ENCODE measurements around the gene KIAA1671.

Gene KIAA1671

GRCh38 chr22:24981656-24982055, 29.1 kb downstream of the KIAA1671 start:
- H3K9me3 Mint-ChIP-seq, result peaks cover 2% of the 10 kb centered on the region
- DNase-seq (ENCODE audit: low spot score in 2 of 2) (no peak), ATAC-seq (ENCODE audit: low read depth) (no peak)
- H3K27me3 Mint-ChIP-seq, result peaks cover 8% of the 10 kb centered on the region
- H3K4me3 Mint-ChIP-seq, result no peak overlapping the region
- no peak overlapping the region for H3K27ac Mint-ChIP-seq
- peaks cover 3% of the 10 kb centered on the region for H3K4me1 Mint-ChIP-seq
- H3K36me3 Mint-ChIP-seq, result no peaks in the 10 kb centered on the region

- peaks cover 2% of the 10 kb centered on the region for H3K9me3 Mint-ChIP-seq
- DNase-seq (ENCODE audit: low spot score in 2 of 2) (no peak), ATAC-seq (ENCODE audit: low read depth) (no peak)
- peaks cover 3% of the 10 kb centered on the region for H3K4me1 Mint-ChIP-seq
- no peaks in the 10 kb centered on the region for H3K36me3 Mint-ChIP-seq
- H3K27ac Mint-ChIP-seq, result no peak overlapping the region
- H3K27me3 Mint-ChIP-seq, result peaks cover 8% of the 10 kb centered on the region
- no peak overlapping the region for H3K4me3 Mint-ChIP-seq
Measured at GRCh38 chr22:24982301-24983056, 30.0 kb downstream of the KIAA1671 start.

DNA sequence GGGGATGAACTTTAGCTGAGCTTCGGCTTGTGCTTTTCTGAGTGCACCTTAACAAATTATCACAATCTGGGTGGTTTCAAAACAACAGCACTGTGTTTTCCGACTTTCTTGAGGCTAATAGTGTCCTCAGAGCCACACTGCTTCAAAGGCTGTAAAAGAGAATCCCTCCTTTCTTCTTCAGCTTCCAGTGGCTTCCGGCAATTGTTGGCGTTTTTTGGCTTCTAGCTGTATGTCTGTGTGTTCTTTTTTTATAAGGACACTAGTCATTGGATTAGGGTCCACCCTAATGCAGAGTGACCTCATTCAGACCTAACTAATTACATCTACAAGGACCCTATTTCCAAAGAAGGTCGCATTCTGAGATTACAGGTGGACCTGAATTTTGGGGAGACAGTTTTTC, 30.6 kb downstream of the KIAA1671 start:
- no peaks in the 10 kb centered on the region for H3K36me3 Mint-ChIP-seq
- H3K9me3 Mint-ChIP-seq, result peaks cover 2% of the 10 kb centered on the region

DNA sequence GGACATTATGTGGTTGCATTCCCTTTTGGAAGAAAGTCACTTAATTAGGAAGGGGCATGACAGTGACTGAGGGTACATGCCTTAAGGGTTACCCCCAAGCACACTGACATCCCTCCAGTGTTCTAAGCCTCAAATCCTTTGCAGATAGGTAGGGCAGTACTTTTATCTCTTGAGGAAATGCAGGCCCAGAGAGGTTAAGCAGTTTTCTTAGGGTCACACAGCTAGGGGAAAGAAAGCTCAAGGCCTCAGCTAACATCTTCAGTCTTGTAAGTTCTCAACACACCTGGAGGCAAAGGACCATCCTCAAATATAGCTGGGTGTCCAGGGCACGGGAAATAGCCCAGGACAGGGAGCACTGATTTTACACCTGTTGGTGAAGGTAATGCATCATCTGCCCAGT, 31.6 kb downstream of the KIAA1671 start:
- Mint-ChIP-seq H3K9me3 (peaks cover 2% of the 10 kb centered on the region), H3K4me1 (peaks cover 3% of the 10 kb centered on the region), H3K36me3 (no peaks in the 10 kb centered on the region), H3K27ac (no peak overlapping the region), H3K4me3 (no peak overlapping the region), H3K27me3 (peaks cover 8% of the 10 kb centered on the region)
- ATAC-seq (ENCODE audit: low read depth) (no peak), DNase-seq (ENCODE audit: low spot score in 2 of 2) (no peak)

More for the DNA sequence above, 30.6 kb downstream of the KIAA1671 start:
- H3K4me3 Mint-ChIP-seq, result no peak overlapping the region
- DNase-seq (ENCODE audit: low spot score in 2 of 2) (no peak), ATAC-seq (ENCODE audit: low read depth) (no peak)
- H3K27me3 Mint-ChIP-seq, result peaks cover 8% of the 10 kb centered on the region
- no peak overlapping the region for H3K27ac Mint-ChIP-seq
- peaks cover 3% of the 10 kb centered on the region for H3K4me1 Mint-ChIP-seq

DNA sequence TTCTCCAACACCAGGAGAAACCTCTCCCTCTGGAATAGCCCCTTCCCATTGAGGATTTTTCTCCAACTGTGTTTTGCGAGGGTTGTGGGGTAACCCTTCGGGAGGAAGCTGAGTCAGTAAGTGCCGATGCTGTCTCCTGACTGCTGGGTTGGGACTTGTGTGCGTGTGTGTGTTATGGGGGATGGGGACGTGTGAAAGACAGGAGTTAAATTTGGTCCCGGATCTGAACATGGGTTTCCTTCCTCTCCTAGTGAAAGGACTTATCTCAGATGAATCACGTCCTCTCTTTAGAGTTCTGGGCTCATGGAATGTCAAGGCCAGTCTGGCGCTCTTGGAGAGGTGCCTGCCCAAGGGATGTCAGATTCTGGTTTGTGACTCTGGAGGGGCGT, 33.3 kb downstream of the KIAA1671 start:
- no peak for DNase-seq (ENCODE audit: low spot score in 2 of 2)
- Mint-ChIP-seq H3K27me3 (peaks cover 6% of the 10 kb centered on the region), H3K4me3 (no peak overlapping the region), H3K36me3 (no peaks in the 10 kb centered on the region), H3K4me1 (peaks cover 3% of the 10 kb centered on the region), H3K9me3 (peaks cover 2% of the 10 kb centered on the region), H3K27ac (no peak overlapping the region)
- no peak for ATAC-seq (ENCODE audit: low read depth)

DNA sequence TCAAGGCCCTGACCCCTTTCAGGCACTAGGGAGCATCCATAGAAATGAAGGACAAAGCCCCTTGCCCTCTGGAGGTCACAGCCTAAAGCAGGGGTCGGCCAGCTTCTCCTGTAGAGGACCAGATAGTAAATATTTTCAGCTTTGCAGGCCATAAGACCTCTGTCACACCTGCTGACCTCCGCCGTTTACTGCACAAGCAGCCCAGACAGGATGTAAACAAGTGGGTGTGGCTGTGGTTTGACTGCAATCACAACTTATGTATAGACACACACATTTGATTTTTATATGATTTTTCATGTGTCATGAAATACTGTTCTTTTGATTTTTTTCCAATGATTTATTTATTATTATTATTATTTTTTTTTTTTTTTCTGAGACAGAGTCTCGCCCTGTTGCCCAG, 34.3 kb downstream of the KIAA1671 start:
- DNase-seq (ENCODE audit: low spot score in 2 of 2), result no peak
- H3K4me3 Mint-ChIP-seq, result no peak overlapping the region
- peaks cover 3% of the 10 kb centered on the region for H3K4me1 Mint-ChIP-seq
- peaks cover 2% of the 10 kb centered on the region for H3K9me3 Mint-ChIP-seq
- no peaks in the 10 kb centered on the region for H3K36me3 Mint-ChIP-seq
- H3K27ac Mint-ChIP-seq, result no peak overlapping the region
- peaks cover 6% of the 10 kb centered on the region for H3K27me3 Mint-ChIP-seq
- ATAC-seq (ENCODE audit: low read depth), result no peak

DNA sequence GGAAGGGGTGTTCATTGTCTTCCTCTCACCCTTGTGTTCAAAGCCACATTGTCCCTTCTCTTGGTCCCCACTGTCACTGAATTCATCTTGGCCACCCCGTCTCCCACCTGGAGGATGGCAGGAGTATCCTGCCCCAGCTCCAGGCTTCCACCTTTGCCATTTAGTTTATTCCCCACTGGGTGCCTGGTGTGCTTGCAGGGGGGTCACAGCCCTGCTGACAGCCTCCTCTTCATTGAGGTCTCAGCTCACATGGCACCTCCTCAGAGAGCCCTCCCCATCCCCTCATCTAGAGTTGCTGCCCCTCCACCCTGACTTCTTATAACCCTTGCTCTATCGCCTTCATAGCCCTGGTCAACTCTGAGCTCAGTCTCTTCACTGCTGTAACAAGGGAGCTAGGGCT, 36.6 kb downstream of the KIAA1671 start:
- peaks cover 2% of the 10 kb centered on the region for H3K9me3 Mint-ChIP-seq
- H3K27ac Mint-ChIP-seq, result no peak overlapping the region
- H3K27me3 Mint-ChIP-seq, result peaks cover 8% of the 10 kb centered on the region
- ATAC-seq (ENCODE audit: low read depth), result no peak
- no peak overlapping the region for H3K4me3 Mint-ChIP-seq
- no peak for DNase-seq (ENCODE audit: low spot score in 2 of 2)
- H3K36me3 Mint-ChIP-seq, result no peaks in the 10 kb centered on the region
- peaks cover 3% of the 10 kb centered on the region for H3K4me1 Mint-ChIP-seq

GRCh38 chr22:24989541-24989951, 37.0 kb downstream of the KIAA1671 start:
- Mint-ChIP-seq H3K36me3 (no peaks in the 10 kb centered on the region), H3K4me1 (peaks cover 3% of the 10 kb centered on the region), H3K27me3 (peaks cover 8% of the 10 kb centered on the region), H3K4me3 (no peak overlapping the region), H3K9me3 (peaks cover 2% of the 10 kb centered on the region), H3K27ac (no peak overlapping the region)
- DNase-seq (ENCODE audit: low spot score in 2 of 2), result no peak
- no peak for ATAC-seq (ENCODE audit: low read depth)

- ATAC-seq (ENCODE audit: low read depth), result no peak
- Mint-ChIP-seq H3K9me3 (peaks cover 1% of the 10 kb centered on the region), H3K4me3 (no peak overlapping the region), H3K36me3 (no peaks in the 10 kb centered on the region), H3K27me3 (peaks cover 7% of the 10 kb centered on the region), H3K4me1 (peaks cover 3% of the 10 kb centered on the region), H3K27ac (no peak overlapping the region)
- no peak for DNase-seq (ENCODE audit: low spot score in 2 of 2)
Measured at GRCh38 chr22:24990344-24990905, 37.9 kb downstream of the KIAA1671 start.

DNA sequence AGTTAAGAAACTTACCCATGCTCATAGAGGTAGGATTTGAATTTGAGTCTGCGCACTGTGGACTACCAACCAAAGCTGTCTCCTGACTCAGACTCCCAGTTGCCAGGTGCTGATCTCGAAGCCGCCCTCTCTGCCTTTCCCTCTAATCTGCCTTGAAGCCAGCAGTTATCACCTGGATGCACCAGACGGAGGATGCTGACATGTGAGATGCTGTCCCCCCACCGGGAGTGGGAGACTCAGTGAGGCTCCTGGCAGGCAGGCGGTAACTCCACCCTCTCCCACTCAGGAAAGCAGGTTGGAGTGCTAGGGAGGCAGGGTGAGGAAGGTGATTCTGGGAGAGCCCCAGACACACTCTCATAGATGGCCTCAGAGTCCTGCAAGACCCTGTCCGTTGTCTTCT, 40.4 kb downstream of the KIAA1671 start:
- no peaks in the 10 kb centered on the region for H3K4me1 Mint-ChIP-seq
- H3K36me3 Mint-ChIP-seq, result no peaks in the 10 kb centered on the region
- no peak overlapping the region for H3K4me3 Mint-ChIP-seq
- peaks cover 11% of the 10 kb centered on the region for H3K27me3 Mint-ChIP-seq
- H3K9me3 Mint-ChIP-seq, result no peaks in the 10 kb centered on the region
- no peak for DNase-seq (ENCODE audit: low spot score in 2 of 2)
- ATAC-seq (ENCODE audit: low read depth), result no peak
- H3K27ac Mint-ChIP-seq, result no peak overlapping the region

DNA sequence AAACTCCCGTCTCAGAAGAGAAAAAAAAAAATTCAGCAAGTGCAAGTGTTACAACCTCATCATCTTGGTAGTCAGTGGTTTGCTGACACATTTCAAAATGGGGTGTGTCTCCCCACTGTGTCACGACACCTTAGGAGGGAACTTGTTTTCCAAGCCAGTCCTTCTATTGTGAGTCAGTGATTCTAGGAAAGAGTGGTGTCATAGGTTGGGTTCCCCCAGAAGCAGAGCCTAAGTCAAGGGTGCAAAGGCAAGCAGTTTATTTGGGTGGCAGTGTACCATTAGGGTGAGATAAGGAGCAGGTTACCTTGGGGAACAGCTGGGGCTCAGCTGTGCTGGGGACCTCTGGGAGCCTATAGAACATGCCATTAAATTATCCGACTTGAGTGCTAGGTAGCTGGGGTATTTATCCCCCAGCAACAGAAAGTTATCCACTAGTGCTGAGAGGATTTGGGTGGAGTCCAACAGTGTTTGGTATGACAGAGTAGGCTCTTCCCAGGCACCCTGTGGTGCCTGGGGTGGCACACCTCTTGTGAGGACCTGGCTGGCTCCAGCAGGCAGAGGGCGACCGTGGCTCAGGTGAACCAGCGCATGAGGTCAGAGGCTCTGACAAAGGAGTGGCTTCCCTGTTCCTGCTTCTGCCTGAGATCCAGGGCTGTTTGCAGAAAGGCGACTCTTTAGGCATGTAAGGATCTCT, 41.7 kb downstream of the KIAA1671 start:
- DNase-seq (ENCODE audit: low spot score in 2 of 2), result no peak
- H3K27ac Mint-ChIP-seq, result no peak overlapping the region
- no peaks in the 10 kb centered on the region for H3K9me3 Mint-ChIP-seq
- H3K4me3 Mint-ChIP-seq, result no peak overlapping the region
- H3K27me3 Mint-ChIP-seq, result peaks cover 11% of the 10 kb centered on the region
- H3K4me1 Mint-ChIP-seq, result no peaks in the 10 kb centered on the region
- ATAC-seq (ENCODE audit: low read depth), result no peak
- no peaks in the 10 kb centered on the region for H3K36me3 Mint-ChIP-seq

- Mint-ChIP-seq H3K27ac (no peak overlapping the region), H3K9me3 (no peaks in the 10 kb centered on the region), H3K36me3 (no peaks in the 10 kb centered on the region), H3K27me3 (peaks cover 11% of the 10 kb centered on the region), H3K4me1 (no peaks in the 10 kb centered on the region), H3K4me3 (no peak overlapping the region)
- ATAC-seq (ENCODE audit: low read depth) (no peak), DNase-seq (ENCODE audit: low spot score in 2 of 2) (no peak)
Measured at GRCh38 chr22:24995649-24996180, 43.2 kb downstream of the KIAA1671 start.

DNA sequence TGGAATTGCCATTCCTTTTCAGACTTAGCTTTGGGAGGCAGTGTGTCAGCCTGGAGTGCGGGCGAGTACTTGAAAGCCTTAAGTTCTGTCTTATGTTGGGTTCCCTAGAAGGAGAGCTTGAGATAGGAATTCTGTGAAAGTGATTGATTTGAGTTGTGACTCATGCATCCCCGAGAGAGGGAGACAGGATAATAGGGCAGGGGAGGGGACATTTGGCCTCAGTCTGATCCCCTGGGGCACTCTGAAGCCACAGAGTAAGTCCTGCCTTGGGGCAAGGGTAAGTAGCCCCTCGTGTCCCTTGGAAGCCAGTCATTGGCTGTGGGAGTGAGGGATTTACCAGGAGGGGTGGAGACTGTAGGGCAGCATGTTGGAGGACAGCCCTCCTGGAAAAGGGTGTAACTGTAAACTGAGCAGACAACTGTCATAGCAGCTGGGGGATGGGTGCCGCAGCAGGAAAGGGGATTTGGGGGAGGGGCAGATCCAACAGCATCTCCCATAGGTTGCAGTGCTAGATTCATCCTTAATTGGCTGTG, 44.0 kb downstream of the KIAA1671 start:
- Mint-ChIP-seq H3K9me3 (no peaks in the 10 kb centered on the region), H3K4me1 (no peaks in the 10 kb centered on the region), H3K27me3 (peaks cover 11% of the 10 kb centered on the region), H3K27ac (no peak overlapping the region), H3K36me3 (no peaks in the 10 kb centered on the region), H3K4me3 (no peak overlapping the region)
- ATAC-seq (ENCODE audit: low read depth) (no peak), DNase-seq (ENCODE audit: low spot score in 2 of 2) (no peak)

- H3K4me3 Mint-ChIP-seq, result no peak overlapping the region
- ATAC-seq (ENCODE audit: low read depth), result no peak
- H3K36me3 Mint-ChIP-seq, result no peaks in the 10 kb centered on the region
- no peak for DNase-seq (ENCODE audit: low spot score in 2 of 2)
- H3K27me3 Mint-ChIP-seq, result peaks cover 11% of the 10 kb centered on the region
- no peaks in the 10 kb centered on the region for H3K4me1 Mint-ChIP-seq
- no peaks in the 10 kb centered on the region for H3K9me3 Mint-ChIP-seq
- no peak overlapping the region for H3K27ac Mint-ChIP-seq
Measured at GRCh38 chr22:24997023-24997422, 44.5 kb downstream of the KIAA1671 start.

All from memory B cell (primary cell).